ELF-1 (cell line): ENCODE data around the gene CSGALNACT2.

Source experiments
- DNase-seq: peaks from one replicate; pipeline ENCODE4 v3.0.0-alpha.2; 2016; ENCODE audit warnings: low read depth, low spot score

CSGALNACT2 gene

DNA sequence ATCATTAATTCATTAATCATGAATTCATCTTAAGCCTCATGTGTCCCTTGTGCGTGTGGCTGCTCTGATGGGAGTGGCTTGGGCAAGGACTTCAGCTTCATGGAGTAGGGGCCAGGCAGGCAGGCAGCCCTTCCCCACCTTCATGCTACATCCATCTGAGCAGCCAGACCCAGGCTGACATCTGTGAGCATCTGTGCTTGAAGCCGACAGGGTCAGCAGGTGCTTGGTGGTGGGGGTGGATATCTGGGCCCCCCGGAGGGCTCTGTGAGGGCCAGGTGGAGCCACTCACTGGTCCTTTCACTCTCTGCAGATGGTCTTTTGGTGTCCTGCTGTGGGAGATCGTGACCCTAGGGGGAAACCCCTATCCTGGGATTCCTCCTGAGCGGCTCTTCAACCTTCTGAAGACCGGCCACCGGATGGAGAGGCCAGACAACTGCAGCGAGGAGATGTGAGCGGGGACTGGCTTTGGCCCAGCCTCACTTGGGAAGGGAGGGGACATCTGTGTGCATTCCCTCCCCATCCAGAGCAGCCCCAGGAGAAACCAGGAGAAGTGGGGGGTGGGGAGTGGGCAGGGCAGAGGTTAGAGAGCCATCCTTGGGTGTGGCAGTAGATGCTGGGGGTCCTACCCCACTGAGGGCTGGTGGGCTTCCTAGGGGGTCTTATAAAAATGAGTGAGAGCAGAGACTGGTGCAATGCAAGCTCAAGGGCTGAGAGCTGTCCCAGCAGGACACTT, 14.7 kb upstream of the CSGALNACT2 start:
- DNase-seq: no peak

DNA sequence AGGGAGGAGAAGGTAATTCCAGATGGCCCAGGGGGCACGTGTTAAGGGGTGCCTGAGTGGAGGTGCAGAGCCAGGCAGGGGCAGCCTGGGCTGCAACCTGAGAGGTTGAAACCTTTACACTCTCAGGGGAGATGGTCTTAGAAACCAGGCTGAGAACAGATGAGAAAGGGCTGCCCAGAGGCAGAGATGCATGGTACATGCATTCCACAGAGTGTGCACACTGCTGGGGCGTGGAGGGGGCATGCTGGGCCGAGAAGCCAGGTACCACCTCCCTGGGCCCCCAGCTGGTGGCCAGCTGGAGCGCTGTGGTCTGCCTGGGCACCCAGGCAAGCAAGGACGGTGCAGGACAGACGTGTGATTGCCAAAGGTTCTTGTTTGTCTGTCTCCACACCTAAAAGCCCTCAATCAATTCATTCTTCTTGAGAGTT, 14.1 kb upstream of the CSGALNACT2 start:
- no peak for DNase-seq

DNA sequence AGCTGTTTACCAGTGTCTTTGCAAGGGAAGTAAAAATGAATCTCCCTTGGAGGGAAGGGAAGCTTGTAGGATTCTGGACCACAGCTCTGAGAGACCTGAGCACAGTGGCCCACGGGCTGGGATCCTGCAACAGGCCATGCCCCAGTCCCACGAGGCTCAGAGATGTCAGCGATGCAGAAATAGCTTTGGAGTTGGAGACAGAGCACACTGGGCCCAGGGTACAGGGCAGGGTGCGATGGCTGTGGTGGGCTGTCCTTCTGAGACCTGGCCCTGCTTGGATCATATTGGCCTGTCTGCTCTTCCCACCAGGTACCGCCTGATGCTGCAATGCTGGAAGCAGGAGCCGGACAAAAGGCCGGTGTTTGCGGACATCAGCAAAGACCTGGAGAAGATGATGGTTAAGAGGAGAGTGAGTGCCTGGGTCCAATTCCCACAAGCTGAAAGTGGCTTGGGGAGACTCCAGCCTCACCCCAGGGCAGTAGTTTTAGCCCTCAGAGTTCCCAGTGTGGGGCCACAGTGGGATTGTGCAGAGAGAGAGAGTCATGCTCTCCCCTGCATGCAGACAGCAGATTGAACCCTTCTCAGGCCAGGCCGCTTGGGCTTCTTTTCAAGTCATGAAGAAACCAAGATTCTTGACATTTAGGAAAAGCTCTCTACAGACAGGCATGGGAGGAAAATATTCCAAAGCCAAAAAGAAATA, 13.5 kb upstream of the CSGALNACT2 start:
- no peak for DNase-seq

DNA sequence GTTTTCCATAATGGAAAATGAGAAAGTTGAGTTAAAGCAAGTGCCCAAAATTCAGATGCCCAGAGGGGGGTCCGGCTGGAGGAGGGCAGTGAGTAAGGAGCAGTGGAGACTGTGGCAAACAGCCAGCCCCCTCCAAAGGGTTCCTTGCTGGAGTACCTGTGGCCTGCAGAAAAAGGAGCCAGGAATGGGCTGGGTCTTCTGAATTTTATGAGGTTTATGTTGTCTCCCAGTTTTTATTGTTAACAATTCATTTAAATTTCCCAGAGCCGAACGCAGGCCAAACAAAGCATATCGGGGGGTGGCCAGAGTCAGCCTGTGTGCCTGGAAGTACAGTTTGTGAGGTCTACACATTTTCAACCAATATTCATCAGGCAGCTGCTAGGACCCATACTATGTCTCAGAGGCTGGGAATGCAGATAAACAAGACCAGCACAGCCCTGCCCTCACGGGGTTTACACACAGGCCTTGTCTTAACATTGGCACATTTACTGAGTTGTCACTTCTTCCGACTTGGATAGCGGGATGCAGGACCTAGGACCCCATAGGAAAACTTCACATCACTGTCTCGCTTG, 12.9 kb upstream of the CSGALNACT2 start:
- no peak for DNase-seq

DNA sequence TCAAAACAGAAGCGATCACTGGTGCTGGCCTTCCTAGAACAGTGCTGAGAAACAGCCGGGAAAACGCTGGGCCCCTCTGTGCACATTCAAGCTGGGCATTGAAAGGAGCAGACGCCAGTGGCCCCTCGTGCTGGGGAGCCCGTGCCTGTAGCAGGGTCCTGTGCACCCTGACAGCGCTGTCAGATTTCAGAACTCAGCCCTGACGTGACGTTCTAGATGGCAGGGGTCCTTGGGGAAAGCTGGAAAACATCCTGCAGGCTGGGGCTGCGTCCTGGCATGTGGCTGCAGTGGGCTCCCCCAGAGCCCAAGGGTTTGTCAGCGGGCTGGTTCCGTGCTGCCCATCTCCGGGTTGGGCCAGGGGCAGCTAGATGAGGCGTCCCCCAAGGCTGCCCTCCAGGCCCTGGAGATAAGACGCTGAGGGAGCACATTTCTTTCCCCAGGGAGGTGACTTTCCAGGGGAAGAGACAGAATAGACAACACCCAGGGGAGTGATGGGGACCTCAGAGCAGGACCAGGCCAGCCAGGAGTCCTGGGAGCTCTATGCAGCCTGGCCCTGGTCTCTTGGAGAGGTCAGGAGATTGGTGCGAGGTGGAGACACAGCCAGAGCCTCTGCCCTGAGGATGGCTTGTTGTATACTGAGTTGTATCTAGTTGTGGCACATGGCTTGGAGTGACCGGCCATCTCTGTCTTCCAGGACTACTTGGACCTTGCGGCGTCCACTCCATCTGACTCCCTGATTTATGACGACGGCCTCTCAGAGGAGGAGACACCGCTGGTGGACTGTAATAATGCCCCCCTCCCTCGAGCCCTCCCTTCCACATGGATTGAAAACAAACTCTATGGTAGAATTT, 12.1 kb upstream of the CSGALNACT2 start:
- DNase-seq: no peak

DNA sequence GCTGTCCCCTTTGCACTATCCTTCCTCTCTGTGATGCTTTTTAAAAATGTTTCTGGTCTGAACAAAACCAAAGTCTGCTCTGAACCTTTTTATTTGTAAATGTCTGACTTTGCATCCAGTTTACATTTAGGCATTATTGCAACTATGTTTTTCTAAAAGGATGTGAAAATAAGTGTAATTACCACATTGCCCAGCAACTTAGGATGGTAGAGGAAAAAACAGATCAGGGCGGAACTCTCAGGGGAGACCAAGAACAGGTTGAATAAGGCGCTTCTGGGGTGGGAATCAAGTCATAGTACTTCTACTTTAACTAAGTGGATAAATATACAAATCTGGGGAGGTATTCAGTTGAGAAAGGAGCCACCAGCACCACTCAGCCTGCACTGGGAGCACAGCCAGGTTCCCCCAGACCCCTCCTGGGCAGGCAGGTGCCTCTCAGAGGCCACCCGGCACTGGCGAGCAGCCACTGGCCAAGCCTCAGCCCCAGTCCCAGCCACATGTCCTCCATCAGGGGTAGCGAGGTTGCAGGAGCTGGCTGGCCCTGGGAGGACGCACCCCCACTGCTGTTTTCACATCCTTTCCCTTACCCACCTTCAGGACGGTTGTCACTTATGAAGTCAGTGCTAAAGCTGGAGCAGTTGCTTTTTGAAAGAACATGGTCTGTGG, 11.4 kb upstream of the CSGALNACT2 start:
- DNase-seq: no peak

DNA sequence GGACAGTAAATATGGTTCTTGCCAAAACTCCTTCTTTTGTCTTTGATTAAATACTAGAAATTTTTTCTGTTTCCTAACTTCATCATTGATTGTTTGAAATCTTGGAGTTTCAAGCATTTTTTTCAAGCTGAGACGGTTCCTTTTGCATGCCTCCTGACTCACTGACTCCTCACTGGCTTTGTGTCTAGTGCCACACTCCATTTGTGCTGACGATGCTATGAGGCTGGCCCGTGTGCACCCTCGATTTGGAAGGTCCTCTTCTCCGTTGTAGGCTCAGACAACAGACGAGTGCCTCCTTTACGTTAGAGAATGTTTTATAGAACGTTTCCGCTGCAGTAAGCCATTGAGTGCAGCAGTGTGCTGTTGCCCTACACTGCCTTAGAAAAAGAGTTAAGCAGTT, 10.8 kb upstream of the CSGALNACT2 start:
- no peak for DNase-seq

DNA sequence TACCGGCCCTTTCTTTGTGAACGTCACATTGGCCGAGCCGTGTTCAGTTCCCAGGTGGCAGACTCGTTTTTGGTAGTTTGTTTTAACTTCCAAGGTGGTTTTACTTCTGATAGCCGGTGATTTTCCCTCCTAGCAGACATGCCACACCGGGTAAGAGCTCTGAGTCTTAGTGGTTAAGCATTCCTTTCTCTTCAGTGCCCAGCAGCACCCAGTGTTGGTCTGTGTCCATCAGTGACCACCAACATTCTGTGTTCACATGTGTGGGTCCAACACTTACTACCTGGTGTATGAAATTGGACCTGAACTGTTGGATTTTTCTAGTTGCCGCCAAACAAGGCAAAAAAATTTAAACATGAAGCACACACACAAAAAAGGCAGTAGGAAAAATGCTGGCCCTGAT, 9.9 kb upstream of the CSGALNACT2 start:
- no peak for DNase-seq

DNA sequence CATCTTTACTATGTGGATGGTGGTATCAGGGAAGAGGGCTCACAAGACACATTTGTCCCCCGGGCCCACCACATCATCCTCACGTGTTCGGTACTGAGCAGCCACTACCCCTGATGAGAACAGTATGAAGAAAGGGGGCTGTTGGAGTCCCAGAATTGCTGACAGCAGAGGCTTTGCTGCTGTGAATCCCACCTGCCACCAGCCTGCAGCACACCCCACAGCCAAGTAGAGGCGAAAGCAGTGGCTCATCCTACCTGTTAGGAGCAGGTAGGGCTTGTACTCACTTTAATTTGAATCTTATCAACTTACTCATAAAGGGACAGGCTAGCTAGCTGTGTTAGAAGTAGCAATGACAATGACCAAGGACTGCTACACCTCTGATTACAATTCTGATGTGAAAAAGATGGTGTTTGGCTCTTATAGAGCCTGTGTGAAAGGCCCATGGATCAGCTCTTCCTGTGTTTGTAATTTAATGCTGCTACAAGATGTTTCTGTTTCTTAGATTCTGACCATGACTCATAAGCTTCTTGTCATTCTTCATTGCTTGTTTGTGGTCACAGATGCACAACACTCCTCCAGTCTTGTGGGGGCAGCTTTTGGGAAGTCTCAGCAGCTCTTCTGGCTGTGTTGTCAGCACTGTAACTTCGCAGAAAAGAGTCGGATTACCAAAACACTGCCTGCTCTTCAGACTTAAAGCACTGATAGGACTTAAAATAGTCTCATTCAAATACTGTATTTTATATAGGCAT, 9.1 kb upstream of the CSGALNACT2 start:
- DNase-seq: no peak

DNA sequence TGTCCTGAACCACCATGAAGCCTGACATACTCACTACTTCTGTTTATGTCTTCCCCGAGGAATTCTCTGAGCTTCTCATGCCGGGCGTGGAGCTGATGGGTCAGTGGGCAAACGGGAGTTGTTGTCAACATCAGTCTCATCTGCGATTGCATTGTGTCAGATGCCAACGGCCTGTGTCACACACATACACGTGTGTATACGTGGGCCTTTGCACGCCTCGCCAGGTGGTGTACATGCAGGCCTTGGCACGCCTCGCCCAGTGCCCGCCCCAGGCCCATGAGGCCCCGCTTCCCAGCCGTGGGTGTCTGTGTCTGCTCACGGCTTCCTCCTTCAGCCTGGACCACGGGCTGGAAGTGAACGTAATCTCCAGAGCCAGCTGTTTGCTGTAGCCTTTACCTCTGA, 7.5 kb upstream of the CSGALNACT2 start:
- no peak for DNase-seq

DNA sequence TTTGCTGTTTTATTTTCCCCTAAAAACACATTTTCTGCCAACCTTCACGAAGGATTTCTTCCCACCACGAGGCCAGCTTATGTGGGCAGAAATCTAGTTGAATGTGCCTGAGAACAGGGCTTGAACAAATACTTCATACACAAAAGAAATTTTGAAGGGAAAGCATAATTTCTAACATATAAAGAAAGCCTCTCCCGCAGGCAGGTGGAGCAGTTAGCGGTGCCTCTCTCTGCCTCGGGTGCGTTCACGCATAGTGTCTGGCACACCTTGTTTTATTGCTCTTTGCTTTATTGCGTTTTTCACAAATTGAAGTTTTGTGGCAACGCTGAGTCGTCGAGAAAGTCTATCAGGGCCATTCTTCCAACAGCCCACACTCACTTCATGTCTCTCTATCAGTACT, 7.0 kb upstream of the CSGALNACT2 start:
- no peak for DNase-seq

DNA sequence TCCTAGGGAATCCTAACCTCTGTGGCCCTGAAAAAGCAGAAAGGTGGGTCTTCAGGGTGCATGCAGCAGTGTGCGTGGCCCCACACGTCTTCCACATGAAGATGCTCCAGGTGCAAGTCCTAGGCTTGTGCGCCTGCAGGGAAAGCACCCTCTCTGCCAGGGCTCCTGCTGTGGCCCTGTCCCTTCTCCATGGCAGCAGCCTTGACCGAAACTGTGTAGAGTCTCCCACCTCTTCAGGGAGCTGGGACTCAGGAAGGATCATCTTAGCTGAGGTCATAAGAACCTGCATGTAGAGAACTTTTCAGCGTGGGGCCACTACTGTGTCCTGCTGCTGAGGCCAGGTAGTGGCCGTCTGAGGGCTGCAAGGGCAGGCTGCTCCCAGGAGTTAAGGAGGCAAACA, 6.3 kb upstream of the CSGALNACT2 start:
- DNase-seq: no peak

DNA sequence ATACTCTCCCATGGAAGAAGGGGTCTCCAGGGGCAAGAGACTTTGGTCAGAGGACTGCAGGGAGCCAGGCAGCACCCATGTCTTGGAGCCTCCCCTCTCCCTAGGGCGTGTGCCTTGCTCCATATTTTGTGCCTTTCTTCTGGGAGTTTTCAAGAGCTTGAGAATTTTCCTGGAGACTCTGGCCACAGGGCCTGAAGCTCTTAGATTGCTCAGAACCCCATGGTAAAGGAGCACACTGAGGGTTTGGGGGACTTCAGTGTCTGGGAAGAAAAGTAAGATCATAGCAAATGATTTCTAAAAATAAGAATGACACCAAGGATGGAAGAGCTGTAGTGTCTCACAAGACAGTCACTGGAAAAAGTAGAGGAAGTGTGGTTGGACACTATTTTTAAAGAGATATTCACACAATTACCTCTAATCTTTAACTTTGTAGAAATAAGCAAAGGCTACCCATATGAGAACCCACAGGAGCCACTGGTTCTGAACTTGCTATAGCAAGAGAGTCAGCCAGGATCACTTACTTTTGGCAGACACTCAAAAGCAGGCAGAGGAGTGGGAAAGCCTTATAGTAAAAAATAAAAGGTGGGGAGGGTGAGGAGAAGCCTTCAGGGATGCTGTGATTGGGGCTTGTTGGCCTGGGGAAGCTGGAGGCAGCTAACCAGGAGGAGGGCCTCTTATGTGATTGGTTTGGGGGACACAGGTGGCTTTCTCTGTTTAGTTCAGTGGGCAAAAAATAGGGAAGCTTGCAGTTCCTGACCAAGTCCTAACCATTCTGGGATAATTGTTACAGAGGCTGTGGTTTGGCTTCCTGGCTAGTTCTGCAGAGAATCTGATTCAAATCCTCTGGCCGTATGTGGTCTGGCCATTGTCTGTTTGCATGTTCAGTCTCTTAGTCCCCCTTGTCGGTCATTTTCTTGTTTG, 5.1 kb upstream of the CSGALNACT2 start:
- no peak for DNase-seq

DNA sequence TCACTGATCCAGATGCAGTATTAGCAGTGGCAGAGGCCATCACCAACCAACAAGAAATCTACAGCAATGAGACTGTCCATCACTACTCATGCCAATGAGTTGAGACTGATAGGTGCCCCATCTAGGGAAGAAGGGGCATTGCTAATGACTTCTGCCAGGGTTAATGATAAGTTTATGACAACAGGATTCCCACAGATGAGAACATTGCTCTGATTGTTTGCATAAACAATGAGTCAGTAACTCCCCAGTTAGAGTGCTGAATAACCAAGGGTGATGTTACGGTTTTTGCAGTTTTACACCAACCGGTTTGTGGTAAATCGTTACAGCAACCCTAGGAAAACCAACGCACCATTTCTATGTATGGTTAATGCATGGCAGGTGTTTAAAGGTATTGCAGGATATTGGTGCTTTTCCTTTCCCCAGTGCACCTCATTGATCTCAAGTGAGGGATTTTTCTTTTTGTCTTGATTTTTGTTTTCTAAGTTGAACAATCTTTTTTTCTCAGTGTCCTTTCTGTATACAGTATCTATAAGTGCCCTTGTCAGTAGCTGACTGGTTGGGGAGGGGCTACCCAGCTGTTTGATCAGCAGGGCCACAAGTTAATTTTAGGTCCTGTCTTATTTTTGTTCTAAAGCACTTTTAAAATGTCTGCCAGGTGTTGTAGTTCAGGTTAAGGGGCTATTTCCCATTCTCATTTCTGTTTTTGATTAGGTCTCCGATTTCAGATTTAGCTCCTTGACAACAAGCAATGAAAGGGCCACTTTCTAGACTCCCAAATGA, 3.9 kb upstream of the CSGALNACT2 start:
- DNase-seq: no peak

DNA sequence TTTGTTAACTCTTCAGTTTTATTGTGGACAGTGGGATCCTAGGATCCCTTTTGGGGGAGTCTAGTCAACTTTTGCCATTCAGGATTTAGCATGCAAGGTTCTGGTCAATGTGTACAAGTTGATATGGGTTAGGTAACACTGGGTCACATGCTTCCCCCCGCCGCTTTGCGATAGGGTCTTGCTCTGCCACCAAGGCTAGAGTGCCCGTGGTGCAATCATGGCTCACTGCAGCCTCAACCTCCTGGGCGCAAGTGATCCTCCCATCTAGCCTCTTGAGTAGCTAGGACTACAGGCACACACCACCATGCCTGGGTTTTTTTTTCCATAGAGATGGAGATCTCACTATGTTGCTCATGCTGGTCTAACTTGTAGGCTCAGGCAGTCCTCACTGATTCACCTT, 3.2 kb upstream of the CSGALNACT2 start:
- DNase-seq: no peak

DNA sequence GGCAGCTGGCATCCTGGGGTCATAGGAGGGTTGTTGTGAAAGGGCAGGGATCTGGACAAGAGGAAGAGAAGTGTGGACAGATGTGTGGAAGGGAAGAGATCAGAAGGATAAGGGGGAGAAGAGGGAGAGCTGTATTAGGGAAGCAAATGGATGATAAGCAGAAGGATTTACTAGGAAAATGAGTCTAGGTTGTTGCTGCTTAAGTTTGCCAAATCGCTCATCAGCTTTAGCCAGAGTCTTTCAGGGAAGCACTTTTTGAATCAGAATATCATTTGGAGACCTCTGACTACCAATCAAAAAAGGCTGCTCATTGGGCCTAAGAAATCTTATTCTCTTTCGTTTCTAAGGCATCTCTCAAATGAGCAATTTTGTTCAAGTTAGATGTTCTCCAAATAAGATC, 2.6 kb upstream of the CSGALNACT2 start:
- no peak for DNase-seq

DNA sequence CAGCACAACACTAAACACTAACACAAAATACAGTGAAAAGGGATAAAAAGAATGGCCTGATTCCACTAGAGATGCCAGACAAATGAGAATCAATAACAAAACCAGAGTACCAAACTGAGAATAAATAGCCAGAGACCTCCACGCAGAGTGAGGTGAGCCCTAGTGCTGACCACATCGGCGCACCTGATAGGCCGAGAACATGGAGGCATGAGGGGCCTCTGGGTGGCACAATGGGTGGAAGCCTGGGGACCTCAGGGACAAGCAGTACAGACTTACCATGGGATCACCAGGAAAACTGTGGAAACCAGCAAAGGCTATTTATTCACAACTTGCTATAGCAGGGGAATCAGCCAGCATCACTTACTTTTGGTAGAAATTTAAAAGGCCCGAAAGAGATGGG, 1.8 kb upstream of the CSGALNACT2 start:
- no peak for DNase-seq

DNA sequence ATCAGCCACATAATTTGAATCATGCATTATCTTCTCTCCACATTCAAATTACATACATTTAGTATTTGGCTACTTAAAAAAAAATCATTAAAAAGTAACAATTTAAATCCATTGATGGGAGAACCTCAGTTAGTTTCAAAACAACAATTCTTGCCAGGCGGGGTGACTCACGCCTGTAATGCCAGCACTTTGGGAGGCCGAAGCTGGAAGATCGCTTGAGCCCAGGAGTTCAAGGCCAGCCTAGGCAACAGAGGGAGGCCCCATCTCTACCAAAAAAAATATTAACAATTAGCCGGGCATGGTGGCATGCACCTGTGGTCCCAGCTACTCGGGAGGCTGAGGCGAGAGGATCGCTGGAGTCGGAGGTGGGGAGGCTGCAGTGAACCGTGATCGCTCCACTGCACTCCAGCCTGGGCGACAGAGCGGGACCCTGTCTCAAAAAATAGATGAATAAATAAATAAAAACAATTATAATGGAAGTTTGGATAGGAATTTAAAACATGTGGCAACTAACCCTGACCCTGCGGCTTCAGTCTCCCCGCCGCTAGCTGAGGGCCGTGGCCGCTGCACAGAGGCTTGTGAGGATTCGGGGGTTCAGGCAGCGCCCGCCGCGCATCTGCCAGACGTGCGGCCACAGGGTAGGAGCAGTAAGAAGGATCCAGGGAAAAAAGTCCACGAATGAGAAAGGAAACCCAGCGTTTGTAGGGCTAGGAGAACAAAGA, 1.1 kb upstream of the CSGALNACT2 start:
- no peak for DNase-seq

DNA sequence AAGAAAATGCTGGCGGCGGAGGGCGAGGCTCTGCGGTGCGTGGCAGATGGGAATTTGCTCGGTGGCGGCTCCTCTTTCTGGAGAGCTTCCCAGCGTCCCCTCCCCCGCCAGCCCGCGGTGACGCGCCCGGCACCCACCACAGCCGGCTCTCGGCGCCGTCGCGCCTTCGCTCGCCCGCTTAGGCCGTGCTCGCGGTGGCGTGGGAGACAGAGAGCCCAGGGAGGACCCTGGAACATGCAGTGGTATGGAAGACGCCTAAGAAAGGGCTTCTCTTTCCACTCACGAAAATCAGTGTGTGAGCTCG, 576 bp upstream of the CSGALNACT2 start:
- peak; percentile 67 for DNase-seq
